Left renal pelvis (tissue), 4 donors: ENCODE results near the gene IPO13. TPM values are rescaled to one million over a fixed set of nuclear protein-coding genes. Genes with fewer than 3 reads are reported as not detected.

Source experiments
- DNase-seq, 4 donors: peaks; one replicate each; pipeline ENCODE4 v3.0.0-alpha.2; 2013; ENCODE audit warnings: low read depth in 4 of 4, low spot score in 3 of 4
- polyA plus RNA-seq, 4 donors: library from polyadenylated mRNA; unstranded; fragments of 120-200 nt; gene quantifications; one replicate each; pipeline ENCODE4 v1.2.1, GENCODE V29; 2013; ENCODE audit not compliant: insufficient read length in 4 of 4

The IPO13 gene
- polyA plus RNA-seq, 4 donors = 23.4 to 46.2 (median 36.1) TPM

- no peak for DNase-seq
These were observed 16.4 kb upstream of the IPO13 start for GRCh38 chr1:43930168-43930948.

GRCh38 chr1:43930949-43931275, 15.8 kb upstream of the IPO13 start:
- DNase-seq = no peak

- DNase-seq = no peak
These were observed 14.8 kb upstream of the IPO13 start for GRCh38 chr1:43931711-43932660.

- DNase-seq = no peak
These were observed 13.9 kb upstream of the IPO13 start for GRCh38 chr1:43932786-43933385.

- DNase-seq = no peak
These were observed 13.2 kb upstream of the IPO13 start, which contains the start of gene ARTN for GRCh38 chr1:43933386-43934100. ARTN (plus strand) TSS chr1:43933801; CDS start chr1:43935657, 1,856 bp downstream.

DNA sequence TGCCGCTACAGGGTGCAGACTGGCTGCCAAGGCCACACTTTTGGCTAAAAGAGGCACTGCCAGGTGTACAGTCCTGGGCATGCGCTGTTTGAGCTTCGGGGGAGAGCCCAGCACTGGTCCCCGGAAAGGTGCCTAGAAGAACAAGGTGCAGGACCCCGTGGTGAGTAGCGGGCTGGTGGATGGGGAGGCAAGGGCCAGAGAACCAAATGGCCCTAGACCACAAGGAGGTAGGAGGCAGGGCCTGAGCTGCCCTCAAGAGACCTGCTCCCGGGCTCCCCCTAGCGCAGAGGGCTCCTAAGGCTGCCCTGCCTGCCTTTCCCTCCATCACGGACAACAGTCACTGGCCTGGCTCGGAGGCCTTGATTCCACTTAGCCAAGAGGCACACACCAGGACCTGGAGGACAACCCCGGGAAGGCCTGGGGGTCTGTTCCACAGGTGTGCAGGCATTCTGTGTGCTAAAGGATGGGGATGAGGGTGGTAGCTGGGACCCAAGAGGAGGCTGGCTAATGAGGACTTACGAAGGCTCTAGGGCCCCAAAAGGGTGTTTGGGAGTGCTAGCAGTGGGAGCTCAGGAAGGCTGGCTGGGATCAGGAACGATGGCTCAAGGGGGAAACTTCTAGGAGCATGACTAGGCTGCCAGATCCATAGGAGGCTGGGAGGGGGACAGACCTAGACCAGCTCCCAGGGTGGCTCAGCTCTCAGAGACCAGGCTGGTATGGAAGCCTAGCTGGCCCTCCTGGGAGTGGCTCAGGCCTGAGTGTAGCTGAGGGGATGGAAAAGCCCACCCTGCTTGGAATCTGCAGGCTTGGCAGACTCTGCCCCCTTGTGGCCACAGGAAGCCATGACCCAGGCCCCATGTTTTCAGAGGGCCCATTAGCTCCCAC, 12.4 kb upstream of the IPO13 start:
- DNase-seq = peak in 1 of 4 donors; percentile 63

DNA sequence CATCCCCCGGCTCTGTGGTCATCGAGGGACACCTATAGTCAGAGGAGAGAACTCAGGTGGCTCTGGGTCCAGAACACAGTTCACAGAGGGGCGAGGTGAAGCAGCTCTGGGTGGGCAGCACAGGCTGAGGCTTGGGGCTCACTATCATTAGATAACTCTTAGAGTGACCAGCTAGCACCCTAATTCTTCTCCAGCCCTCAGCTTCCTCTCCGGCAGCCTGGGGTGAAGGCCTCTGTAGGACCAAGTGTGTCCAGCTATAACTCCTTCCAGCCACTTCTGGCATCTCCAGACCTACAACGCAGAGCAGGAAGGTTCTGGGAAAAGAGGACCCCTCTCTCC, 11.8 kb upstream of the IPO13 start:
- no peak for DNase-seq

- no peak for DNase-seq
These were observed 10.9 kb upstream of the IPO13 start for GRCh38 chr1:43935711-43936427.

GRCh38 chr1:43936431-43937151, 10.2 kb upstream of the IPO13 start:
- no peak for DNase-seq

DNA sequence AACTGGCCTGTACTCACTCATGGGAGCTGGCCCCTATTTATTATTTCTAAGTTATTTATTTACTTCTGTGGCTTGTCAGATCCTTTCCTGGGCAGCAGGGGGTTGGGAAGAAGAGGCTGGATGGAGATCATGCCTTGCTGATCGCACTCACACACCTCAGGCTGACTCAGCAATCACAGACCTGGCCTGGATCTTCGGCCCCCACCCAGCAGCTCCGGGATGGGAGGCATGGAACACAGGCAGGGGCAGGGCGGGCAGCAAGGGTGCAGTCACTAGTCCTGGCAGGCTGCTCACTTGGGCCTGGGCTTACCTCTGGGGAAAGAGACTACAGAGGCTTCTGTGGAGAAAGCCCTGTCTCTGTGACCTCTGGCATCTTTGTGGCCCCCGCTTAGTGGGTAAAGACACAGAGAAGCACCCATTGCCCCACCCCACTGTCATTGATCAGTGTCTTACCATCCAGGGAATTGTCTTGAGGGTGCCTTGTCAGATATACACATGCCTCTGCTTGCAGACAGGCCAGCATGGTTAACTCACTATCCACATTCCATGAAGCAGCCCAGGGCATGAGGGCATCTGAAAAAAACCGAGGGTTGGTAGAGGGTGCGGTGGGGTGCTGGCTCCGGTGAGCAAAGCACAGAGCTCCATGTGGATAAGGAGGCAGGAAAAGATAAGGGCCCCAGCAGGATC, 9.4 kb upstream of the IPO13 start:
- DNase-seq = no peak

DNA sequence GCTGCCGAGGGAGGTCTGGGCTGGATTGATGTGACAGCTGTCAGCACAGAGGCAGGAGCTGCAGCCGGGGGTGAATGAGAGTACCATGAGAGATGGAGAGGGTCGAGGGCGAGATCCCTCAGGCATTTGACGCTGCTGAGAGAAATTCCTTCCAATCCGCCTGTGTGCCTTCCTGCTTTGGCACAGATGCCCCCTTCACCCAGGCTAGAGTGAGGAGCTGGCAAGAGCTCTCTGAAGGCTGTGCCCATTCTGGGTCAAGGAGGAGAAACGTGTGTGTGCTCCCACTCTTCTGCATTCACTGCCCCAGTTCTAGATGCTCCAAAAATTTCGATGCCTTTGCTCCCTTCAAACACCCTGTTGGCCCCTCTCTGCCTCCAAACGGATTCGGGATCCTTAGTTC, 8.4 kb upstream of the IPO13 start:
- no peak for DNase-seq

DNA sequence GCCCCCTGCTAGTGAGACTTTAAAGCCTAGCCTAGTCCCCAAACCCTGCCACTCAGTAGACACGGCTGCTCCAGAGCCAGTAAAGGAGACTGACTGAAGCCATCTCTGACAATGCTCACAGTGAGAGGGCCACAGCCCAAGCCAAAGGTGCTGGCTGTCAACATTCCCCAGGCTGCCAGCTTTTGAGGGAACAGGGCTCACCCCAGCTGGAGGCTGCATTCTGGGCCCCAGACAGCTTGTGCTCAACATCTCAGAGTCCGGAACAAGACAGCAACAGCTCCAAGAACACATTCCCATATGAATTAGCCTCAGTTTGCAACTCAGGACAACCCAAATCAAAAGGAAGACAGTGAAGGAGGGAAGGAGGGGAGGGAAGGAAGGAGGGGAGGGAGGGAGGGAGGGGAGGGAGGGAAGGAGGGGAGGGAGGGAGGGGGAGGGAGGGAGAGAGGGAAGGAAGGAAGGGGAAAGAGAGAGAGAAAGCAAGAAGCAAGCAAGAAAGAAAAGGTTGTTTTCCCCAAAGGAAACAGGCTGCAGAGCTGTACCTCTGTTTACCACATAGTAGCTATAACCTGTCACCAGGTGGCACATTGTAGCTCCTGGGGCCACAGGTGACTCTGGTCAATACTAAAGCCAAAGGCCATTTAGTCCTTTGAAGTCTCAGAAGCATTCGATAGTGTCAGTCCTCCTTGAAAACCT, 7.7 kb upstream of the IPO13 start:
- DNase-seq = no peak

DNA sequence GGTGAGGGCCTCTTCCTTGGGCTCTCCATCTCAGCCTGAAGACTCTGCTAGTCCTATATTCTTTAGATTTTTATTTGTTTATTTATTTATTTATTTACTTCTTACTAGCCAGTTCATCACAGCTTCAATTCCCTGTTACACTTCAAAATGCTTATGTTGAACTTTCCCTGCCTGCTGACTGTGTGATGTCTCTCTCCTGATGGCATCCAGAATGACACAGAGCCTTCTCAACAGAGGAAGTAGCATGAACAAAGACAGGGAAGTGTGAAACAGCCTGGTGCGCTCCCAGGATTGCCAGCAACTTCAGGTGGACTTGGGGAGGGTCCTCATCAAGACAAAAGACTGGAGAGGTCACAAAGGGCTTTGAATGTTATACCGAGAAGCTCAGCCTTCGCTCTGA, 4.3 kb upstream of the IPO13 start:
- no peak for DNase-seq

DNA sequence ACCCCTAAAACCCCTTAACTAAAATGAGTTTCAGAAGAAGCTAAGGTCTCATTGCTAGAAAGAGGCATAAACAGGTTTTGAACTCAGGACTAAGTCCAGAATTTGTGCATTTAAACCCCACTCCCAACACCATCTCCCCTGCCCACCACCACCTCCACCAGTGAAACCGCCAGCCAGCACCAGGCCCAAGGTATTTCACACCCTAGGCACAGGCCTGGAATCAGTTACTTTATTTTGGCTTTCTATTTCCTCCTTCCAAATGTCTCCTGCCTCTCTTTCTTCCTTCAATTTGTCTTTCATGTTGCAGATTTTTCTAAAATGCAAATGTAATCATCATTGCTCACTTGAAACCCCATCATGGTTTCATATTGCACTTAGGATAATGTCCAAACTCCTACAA, 1.9 kb upstream of the IPO13 start:
- no peak for DNase-seq

DNA sequence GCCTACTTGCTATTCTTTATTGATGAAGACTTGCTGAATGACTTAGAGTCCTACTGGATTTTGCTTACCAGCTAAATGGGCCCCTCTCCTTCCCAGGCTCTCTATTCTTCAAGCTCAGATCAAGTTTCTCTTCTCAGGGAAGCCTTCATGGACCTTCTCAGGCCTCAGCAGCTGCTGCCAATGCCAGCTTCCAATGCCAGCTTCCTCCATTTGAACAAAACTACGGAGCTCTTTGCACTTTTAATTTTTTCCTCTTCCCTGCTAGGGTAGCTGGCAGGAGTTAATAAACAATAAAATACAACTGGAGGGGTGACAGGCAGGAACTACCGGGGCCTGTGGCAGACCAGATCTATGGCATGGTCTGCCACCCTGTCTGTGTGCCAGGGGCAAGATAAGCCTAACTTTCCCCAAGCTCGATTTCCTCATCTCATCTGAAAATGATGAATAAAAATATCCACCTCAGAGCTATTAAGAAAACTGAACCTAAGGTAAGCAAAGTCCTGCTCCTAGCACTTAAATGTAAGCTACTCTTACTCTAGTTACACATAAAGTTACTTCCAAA, 995 bp upstream of the IPO13 start:
- DNase-seq = no peak

GRCh38 chr1:43947061-43947873, 517 bp downstream of the IPO13 start:
- DNase-seq = no peak
